Ovary (tissue), 9 donors: Measurements from ENCODE around the gene LHFPL6. TPM values are rescaled to one million over a fixed set of nuclear protein-coding genes. Genes with fewer than 3 reads are reported as not detected.

ENCODE experiments used
- DNase-seq, 5 donors: peaks; one replicate each; pipeline ENCODE4 v3.0.0-alpha.2; 2019 to 2020
- H3K27ac ChIP-seq, 2 donors: fragments of 200-600 bp; one replicate each; pipeline versions ENCODE4 v1.5.1 to v1.8.0; 2019 to 2022
- H3K27me3 ChIP-seq: fragments of 200-600 bp; one replicate; pipeline ENCODE4 v1.8.0; 2022
- H3K36me3 ChIP-seq: fragments of 200-600 bp; sonication (generic); one replicate; pipeline ENCODE4 v1.5.1; 2019
- H3K4me1 ChIP-seq: one replicate; pipeline ENCODE4 v1.8.1; 2013; ENCODE audit warnings: mild to moderate bottlenecking, moderate library complexity; ENCODE audit not compliant: insufficient read depth
- H3K4me3 ChIP-seq: fragments of 200-600 bp; sonication (generic); one replicate; pipeline ENCODE4 v1.5.1; 2017
- H3K9me3 ChIP-seq, 2 donors: fragments of 200-600 bp in 1 of 2; sonication (generic) in 1 of 2; one replicate each; pipeline versions ENCODE4 v1.5.1 to v1.8.1; 2013 to 2019; ENCODE audit warnings: mild to moderate bottlenecking in 1 of 2, moderate library complexity in 1 of 2
- EP300 ChIP-seq: sonication (generic); formaldehyde crosslinking; IDR thresholded peaks from one replicate; pipeline ENCODE4 v1.6.1; 2017; ENCODE audit warnings: antibody characterized with exemption
- POLR2A ChIP-seq: fragments of 450-650 bp; IDR thresholded peaks from one replicate; pipeline ENCODE4 v1.6.1; 2017; ENCODE audit warnings: antibody characterized with exemption, mild to moderate bottlenecking, moderate library complexity
- WGBS, 3 donors: extraction: QIAGEN DNeasy Blood & Tissue Kit in 1 of 3; methylation state at CpG; one replicate each; pipeline versions ENCODE4 v1.1.5 to v1.1.7; 2013 to 2017; 5-methylcytosine and 5-hydroxymethylcytosine counted together
- intact Hi-C, 4 donors: fragments of 100-400 bp; cut with DNase I; formaldehyde crosslinking; loops; one replicate each; pipeline versions ENCODE4 v1.11.0 to v1.15.1; 2022 to 2023
- polyA plus RNA-seq, 2 donors: library from polyadenylated mRNA; stranded (reverse); fragments of 200-250 nt in 1 of 2; fragments of 350-450 nt in 1 of 2; fragmentation: Illumina TruSeq in 1 of 2; extraction: RNeasy Lipid Tissue Mini Kit (QIAGEN cat#74804) in 1 of 2; gene quantifications; one replicate each; pipeline ENCODE4 v1.2.3, GENCODE V29; 2013 to 2014
- total RNA-seq, 7 donors: library from RNA; depleted of rRNA in 2 of 7; stranded (reverse); fragments of >200 nt in 2 of 7; fragmentation: NEBNext Ultra II Directional in 3 of 7; extraction: Animal tissue kit (Norgen Biotek cat#: 25700) in 3 of 7; gene quantifications; one replicate each; pipeline versions ENCODE4 v1.1.0 to v1.2.4, GENCODE V29; 2016 to 2023
- TF ChIP-seq, protein P1 (sequence below), 3 donors: fragments of 450-650 bp in 2 of 3; fragments of 200-600 bp in 1 of 3; IDR thresholded peaks; one replicate each; pipeline versions ENCODE4 v1.5.1 to v1.8.0; 2016 to 2022; ENCODE audit warnings: antibody characterized with exemption in 3 of 3, mild to moderate bottlenecking in 1 of 3
- donor health status: DM: no; HTN: no; CAD: no; lungs with moderate emphysema.
- donor health status: DM: no; HTN: no; CAD: no.
- donor health status: Bipolar disorder and iron deficiency.
- donor health status: DM: yes; HTN: yes; CAD: no.
- donor health status: DM: no; HTN: no; CAD: no.
- donor health status: DM: yes; HTN: yes; CAD: no.

The LHFPL6 gene
- total and polyA plus RNA-seq, 9 donors = 19.7 to 136 (median 42.4) TPM

DNA sequence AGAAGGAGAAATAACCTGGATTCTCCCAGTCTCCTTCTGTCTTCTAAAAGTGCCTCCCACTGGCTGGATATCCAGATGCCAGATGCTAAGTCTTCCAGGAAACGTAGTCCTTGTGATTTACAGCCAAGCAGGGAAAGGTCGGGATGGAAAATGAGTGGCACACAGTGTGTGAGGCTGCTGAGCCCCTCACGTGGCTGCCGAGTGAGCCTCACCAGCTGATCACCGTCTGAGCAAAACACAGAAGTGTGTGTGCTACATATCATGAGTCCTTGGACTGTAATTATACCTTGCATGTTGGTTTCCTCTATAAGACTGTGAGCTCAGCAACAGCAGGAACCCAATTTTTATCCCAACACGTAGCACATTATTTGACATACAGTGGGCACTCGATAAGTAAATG, 15.1 kb downstream of the LHFPL6 start:
- Histone ChIP-seq H3K36me3 (no peaks in the 10 kb centered on the region), H3K27ac (no peak overlapping the region), H3K9me3 (no peaks in the 10 kb centered on the region), H3K4me1 (peaks cover 11% of the 10 kb centered on the region), H3K4me3 (no peak overlapping the region), H3K27me3 (no peaks in the 10 kb centered on the region)
- DNase-seq = no peak
- intact Hi-C loops = no loop called here
- TF ChIP-seq, protein P1, sequence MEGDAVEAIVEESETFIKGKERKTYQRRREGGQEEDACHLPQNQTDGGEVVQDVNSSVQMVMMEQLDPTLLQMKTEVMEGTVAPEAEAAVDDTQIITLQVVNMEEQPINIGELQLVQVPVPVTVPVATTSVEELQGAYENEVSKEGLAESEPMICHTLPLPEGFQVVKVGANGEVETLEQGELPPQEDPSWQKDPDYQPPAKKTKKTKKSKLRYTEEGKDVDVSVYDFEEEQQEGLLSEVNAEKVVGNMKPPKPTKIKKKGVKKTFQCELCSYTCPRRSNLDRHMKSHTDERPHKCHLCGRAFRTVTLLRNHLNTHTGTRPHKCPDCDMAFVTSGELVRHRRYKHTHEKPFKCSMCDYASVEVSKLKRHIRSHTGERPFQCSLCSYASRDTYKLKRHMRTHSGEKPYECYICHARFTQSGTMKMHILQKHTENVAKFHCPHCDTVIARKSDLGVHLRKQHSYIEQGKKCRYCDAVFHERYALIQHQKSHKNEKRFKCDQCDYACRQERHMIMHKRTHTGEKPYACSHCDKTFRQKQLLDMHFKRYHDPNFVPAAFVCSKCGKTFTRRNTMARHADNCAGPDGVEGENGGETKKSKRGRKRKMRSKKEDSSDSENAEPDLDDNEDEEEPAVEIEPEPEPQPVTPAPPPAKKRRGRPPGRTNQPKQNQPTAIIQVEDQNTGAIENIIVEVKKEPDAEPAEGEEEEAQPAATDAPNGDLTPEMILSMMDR (IDR thresholded peaks at IDR 0.05) = no peak
- no peak for TF ChIP-seq POLR2A
- TF ChIP-seq EP300 = no peak
- 58 to 77% (median 68%) methylated on average over 7 of the region's 7 CpGs for WGBS, 3 donors

DNA sequence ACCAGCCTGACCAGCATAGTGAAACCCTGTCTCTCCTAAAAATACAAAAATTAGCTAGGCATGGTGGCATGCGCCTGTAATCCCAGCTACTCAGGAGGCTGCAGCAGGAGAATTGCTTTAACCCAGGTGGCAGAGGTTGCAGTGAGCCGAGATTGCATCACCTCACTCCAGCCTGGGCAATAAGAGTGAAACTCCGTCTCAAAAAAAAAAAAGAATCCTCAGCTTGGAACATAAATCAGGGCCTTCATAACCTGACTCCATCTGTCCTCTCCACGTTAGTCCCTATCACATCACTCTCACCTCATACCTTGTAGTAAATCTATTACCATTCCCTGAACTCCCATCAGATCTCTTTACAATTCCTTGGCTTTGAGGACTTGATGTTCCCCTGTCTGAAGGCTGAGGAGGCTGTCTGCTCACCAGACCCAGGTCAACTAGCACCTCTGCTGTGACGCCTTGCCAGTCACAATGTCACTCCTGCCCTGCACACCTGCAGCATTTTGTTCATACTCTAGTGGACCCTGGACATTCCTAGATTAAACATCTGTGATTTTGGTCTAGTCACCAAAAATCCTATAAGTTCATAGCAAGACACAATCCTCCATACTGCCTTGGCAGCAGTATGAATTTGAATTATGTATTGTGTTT, 15.9 kb downstream of the LHFPL6 start:
- H3K9me3 ChIP-seq = no peaks in the 10 kb centered on the region
- TF ChIP-seq, protein P1 (IDR thresholded peaks at IDR 0.05) = no peak
- TF ChIP-seq EP300 = no peak
- TF ChIP-seq POLR2A = no peak
- WGBS, 3 donors = 88 to 96% (median 95%) methylated on average over 5 of the region's 5 CpGs
- H3K27me3 ChIP-seq = no peaks in the 10 kb centered on the region
- H3K36me3 ChIP-seq = no peaks in the 10 kb centered on the region
- no peak for DNase-seq
- no peak overlapping the region for H3K4me3 ChIP-seq
- H3K4me1 ChIP-seq = peaks cover 11% of the 10 kb centered on the region
- intact Hi-C loops = no loop called here
- no peak overlapping the region for H3K27ac ChIP-seq

DNA sequence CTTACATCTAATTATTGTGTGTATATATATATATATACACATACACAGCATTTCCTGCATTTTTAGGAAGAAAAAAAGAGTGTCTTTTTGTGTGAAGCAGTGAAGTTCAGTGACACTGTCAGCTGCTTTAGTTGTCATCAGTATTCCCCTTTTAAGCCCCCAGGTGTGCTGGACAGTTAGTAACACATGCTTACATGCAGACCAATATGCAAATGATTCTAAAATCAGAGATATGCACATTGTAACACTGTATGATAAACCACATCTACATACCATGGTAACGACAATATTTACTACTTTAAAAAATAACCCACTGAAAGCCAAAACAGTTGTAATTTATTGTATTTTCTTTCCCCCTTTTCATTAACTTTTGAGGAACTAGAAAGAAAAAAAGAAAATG, 16.8 kb downstream of the LHFPL6 start:
- H3K4me1 ChIP-seq = peaks cover 8% of the 10 kb centered on the region
- DNase-seq = no peak
- H3K36me3 ChIP-seq = no peaks in the 10 kb centered on the region
- H3K4me3 ChIP-seq = no peak overlapping the region
- H3K9me3 ChIP-seq = no peaks in the 10 kb centered on the region
- intact Hi-C loops = no loop called here
- WGBS, 3 donors = 28 to 35% (median 33%) methylated on average over 1 of the region's 1 CpG
- TF ChIP-seq, protein P1 (IDR thresholded peaks at IDR 0.05) = no peak
- TF ChIP-seq POLR2A (no peak), EP300 (no peak)
- no peaks in the 10 kb centered on the region for H3K27me3 ChIP-seq
- H3K27ac ChIP-seq = no peak overlapping the region

DNA sequence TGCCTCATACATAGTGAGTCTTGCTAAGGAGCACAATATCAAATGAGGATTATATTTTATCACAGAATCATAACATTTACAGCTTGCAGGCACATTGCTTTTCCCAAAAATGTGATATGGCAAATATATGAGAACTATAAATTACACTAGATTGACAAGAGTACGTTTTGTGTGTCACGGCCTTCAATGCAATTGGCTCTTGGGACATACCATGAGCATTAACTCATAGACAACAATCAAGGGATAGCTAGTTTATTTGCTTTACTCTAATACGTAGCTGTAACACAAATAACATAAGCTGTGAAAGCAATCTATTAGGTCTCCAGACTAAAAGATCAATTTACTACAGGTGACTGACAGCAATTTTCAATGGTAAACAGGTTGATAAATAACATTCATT, 17.8 kb downstream of the LHFPL6 start:
- H3K9me3 ChIP-seq = no peaks in the 10 kb centered on the region
- intact Hi-C loops = no loop called here
- no peaks in the 10 kb centered on the region for H3K36me3 ChIP-seq
- H3K27me3 ChIP-seq = no peaks in the 10 kb centered on the region
- no peak for DNase-seq
- WGBS, 3 donors = 63 to 65% (median 64%) methylated on average over 3 of the region's 3 CpGs
- no peak overlapping the region for H3K27ac ChIP-seq
- TF ChIP-seq, protein P1 (IDR thresholded peaks at IDR 0.05) = no peak
- TF ChIP-seq EP300 (no peak), POLR2A (no peak)
- H3K4me1 ChIP-seq = peaks cover 10% of the 10 kb centered on the region
- H3K4me3 ChIP-seq = no peak overlapping the region
